Muscle of arm (tissue), 12 donors: Measurements from ENCODE around the gene KRTAP5-5. TPM values are rescaled to one million over a fixed set of nuclear protein-coding genes. Genes with fewer than 3 reads are reported as not detected.
"Not testable (repeated sequence)": the region's sequence is repeated elsewhere in the genome, so short reads cannot be mapped to it uniquely, and the experiment has no call there.

ENCODE experiments used
- DNase-seq: peaks from one replicate; pipeline ENCODE4 v3.0.0-alpha.2; 2013
- polyA plus RNA-seq, 12 donors: library from polyadenylated mRNA; unstranded; fragments of 120-200 nt; gene quantifications; one replicate each; pipeline ENCODE4 v1.2.1, GENCODE V29; 2013; ENCODE audit not compliant: insufficient read length in 12 of 12

KRTAP5-5 gene
- polyA plus RNA-seq, 12 donors, result not detected

GRCh38 chr11:1642288-1643145 is 12.9 kb downstream of the KRTAP5-5 start:
- no peak for DNase-seq

GRCh38 chr11:1643146-1643690 is 13.6 kb downstream of the KRTAP5-5 start:
- no peak for DNase-seq

GRCh38 chr11:1644601-1645356 is 15.2 kb downstream of the KRTAP5-5 start:
- no peak for DNase-seq

GRCh38 chr11:1645357-1645821 is 15.8 kb downstream of the KRTAP5-5 start:
- no peak for DNase-seq

- not testable (repeated sequence) for DNase-seq
These were observed 17.0 kb downstream of the KRTAP5-5 start for GRCh38 chr11:1646540-1646939.

- no peak for DNase-seq
These were observed 18.5 kb downstream of the KRTAP5-5 start for GRCh38 chr11:1647901-1648652.

GRCh38 chr11:1648653-1649420 is 19.3 kb downstream of the KRTAP5-5 start:
- DNase-seq, result no peak

- DNase-seq, result no peak
These were observed 20.7 kb downstream of the KRTAP5-5 start for GRCh38 chr11:1650034-1650917.

GRCh38 chr11:1650918-1651262 is 21.3 kb downstream of the KRTAP5-5 start:
- DNase-seq, result no peak

GRCh38 chr11:1651411-1651980 is 21.9 kb downstream of the KRTAP5-5 start:
- DNase-seq, result no peak

GRCh38 chr11:1652026-1652425 is 22.5 kb downstream of the KRTAP5-5 start:
- DNase-seq, result no peak

- no peak for DNase-seq
These were observed 22.8 kb downstream of the KRTAP5-5 start for GRCh38 chr11:1652442-1652770.

GRCh38 chr11:1652771-1653540 is 23.4 kb downstream of the KRTAP5-5 start:
- DNase-seq, result peak; percentile 81

- no peak for DNase-seq
These were observed 24.2 kb downstream of the KRTAP5-5 start for GRCh38 chr11:1653541-1654387.

GRCh38 chr11:1654388-1655167 is 25.0 kb downstream of the KRTAP5-5 start:
- no peak for DNase-seq

- DNase-seq, result no peak
These were observed 25.8 kb downstream of the KRTAP5-5 start for GRCh38 chr11:1655168-1656060.
